ENCODE results near the gene DCAF11.

Gene DCAF11

GRCh38 chr14:24162093-24162492, 47.5 kb downstream of the DCAF11 start:
- DNase-seq: no peak

GRCh38 chr14:24164518-24164991, 50.0 kb downstream of the DCAF11 start:
- no peak for DNase-seq

GRCh38 chr14:24165785-24166184, 51.2 kb downstream of the DCAF11 start:
- DNase-seq: no peak

GRCh38 chr14:24167469-24168114, 53.0 kb downstream of the DCAF11 start:
- no peak for DNase-seq

GRCh38 chr14:24171422-24172260, 57.1 kb downstream of the DCAF11 start, which contains the start of gene REC8:
TSS of gene REC8 (plus strand) at chr14:24172080. CDS start at chr14:24172553, 473 bp downstream.
- DNase-seq: peak; percentile 65 to 79 (median 76)

DNA sequence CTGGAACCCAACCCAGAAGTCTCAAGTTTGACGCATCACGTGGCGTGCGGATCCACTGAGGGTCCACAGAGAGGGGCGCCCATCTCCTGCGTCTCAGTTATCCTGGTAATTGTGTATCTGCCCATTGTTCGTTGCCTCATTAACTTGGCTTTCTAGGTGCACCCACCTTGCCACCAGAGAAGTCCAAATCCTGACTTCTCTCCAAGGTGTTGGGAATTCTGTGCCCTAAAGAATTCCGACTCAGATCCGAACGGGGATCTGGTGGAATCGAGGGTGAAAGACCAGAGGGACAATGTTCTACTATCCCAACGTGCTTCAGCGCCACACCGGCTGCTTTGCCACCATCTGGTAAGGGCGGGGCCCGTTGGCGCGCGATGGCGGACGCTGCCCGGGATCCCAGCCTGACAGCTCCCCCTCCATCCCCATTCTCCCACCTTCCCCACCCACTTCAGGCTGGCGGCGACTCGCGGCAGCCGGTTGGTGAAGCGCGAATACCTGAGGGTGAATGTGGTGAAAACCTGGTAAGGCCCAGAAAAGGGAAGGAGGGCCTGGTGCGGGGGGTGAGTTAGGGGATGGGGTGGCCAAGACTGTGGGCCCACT, 57.8 kb downstream of the DCAF11 start:
- DNase-seq: peak in 1 of 6 experiments; percentile 12

- no peak for DNase-seq
Observed at GRCh38 chr14:24172871-24173281, 58.3 kb downstream of the DCAF11 start.
